HepG2 (cell line): ENCODE data around the gene AGT. TPM values are rescaled to one million over a fixed set of nuclear protein-coding genes. Genes with fewer than 3 reads are reported as not detected.

Experiments used
- ATAC-seq: fragments of 200-7000 bp; cut with Tn5 transposase; 3 replicates; pipeline ENCODE4 v1.9.1; 2020; ENCODE audit warnings: mild to moderate bottlenecking, moderate library complexity
- BruUV-seq: library from RNA; stranded (reverse); fragments of 400-500 nt; replicated peaks from 2 replicates; lab custom pipeline; 2021; lab: Mats Ljungman, UMichigan
- CTCF ChIA-PET: fragments of 300-600 bp; formaldehyde crosslinking; extraction: SDS; loops from one replicate; lab custom pipeline; 2021; ENCODE audit warnings: low total read pairs, inconsistent platforms, low intra/inter-chr PET ratio; lab: Yijun Ruan, JAX
- POLR2A ChIA-PET: fragments of 350-600 bp; sonication (Branson Sonifier 250); formaldehyde crosslinking; loops from one replicate; lab custom pipeline; 2020; ENCODE audit warnings: antibody characterized with exemption, inconsistent platforms; lab: Yijun Ruan, JAX
- DNase-seq: peaks from one replicate; pipeline ENCODE4 v3.0.0-alpha.2; 2015; ENCODE audit warnings: low spot score
- FAIRE-seq: peaks from 3 replicates; lab custom pipeline; 2011; peaks lifted over from hg19 to GRCh38; lab: Jason Lieb, UNC
- H2AFZ ChIP-seq: one replicate; pipeline ENCODE4 v1.6.1; 2011; ENCODE audit warnings: low read length, inconsistent platforms
- H3K27ac ChIP-seq: fragments of 300-600 bp; 3 replicates; pipeline ENCODE4 v1.8.0; 2011; ENCODE audit warnings: mixed run types, mild to moderate bottlenecking, mixed read lengths, low read length, inconsistent platforms; ENCODE audit not compliant: insufficient read depth; ENCODE audit errors: extremely low read length
- H3K27me3 ChIP-seq, 2 experiments: fragments of 200-600 bp in 1 of 2; 2 replicates in 1 of 2; 3 replicates in 1 of 2; pipeline versions ENCODE4 v1.6.0 to v1.8.0; 2011; ENCODE audit warnings: low read length in 2 of 2, mild to moderate bottlenecking in 2 of 2, moderate library complexity in 2 of 2, inconsistent platforms in 1 of 2; ENCODE audit not compliant: insufficient read depth in 2 of 2, control insufficient read depth in 1 of 2
- H3K36me3 ChIP-seq, 2 experiments: fragments of 200-600 bp in 1 of 2; replicated peaks in 1 of 2; 2 replicates in 1 of 2; 3 replicates in 1 of 2; pipeline versions ENCODE4 v1.5.1 to v1.8.0; 2011; ENCODE audit warnings: low read length in 2 of 2, inconsistent platforms in 1 of 2; ENCODE audit not compliant: insufficient read depth in 2 of 2, control insufficient read depth in 1 of 2
- H3K4me1 ChIP-seq: 2 replicates; pipeline ENCODE4 v1.5.1; 2012; ENCODE audit warnings: low read length, inconsistent platforms; ENCODE audit not compliant: insufficient read depth
- H3K4me2 ChIP-seq: 2 replicates; pipeline ENCODE4 v1.6.0; 2011; ENCODE audit warnings: low read depth, low read length, inconsistent platforms
- H3K4me3 ChIP-seq, 3 experiments: fragments of 200-600 bp in 1 of 3; sonication (generic), shearing (Covaris generic) in 1 of 3; replicated peaks in 1 of 3; 2 replicates each; pipeline ENCODE4 v1.5.1; 2011 to 2016; ENCODE audit warnings: low read length in 3 of 3, inconsistent platforms in 2 of 3, low read depth in 2 of 3, mild to moderate bottlenecking in 2 of 3, control low read depth in 1 of 3, mixed read lengths in 1 of 3; ENCODE audit not compliant: insufficient read depth in 1 of 3
- H3K79me2 ChIP-seq: one replicate; pipeline ENCODE4 v1.6.1; 2011; ENCODE audit warnings: low read length, inconsistent platforms; ENCODE audit not compliant: insufficient read depth
- H3K9ac ChIP-seq: 2 replicates; pipeline ENCODE4 v1.6.0; 2011; ENCODE audit warnings: mild to moderate bottlenecking, low read depth, low read length, inconsistent platforms; ENCODE audit not compliant: insufficient read depth
- H3K9me3 ChIP-seq: 2 replicates; pipeline ENCODE4 v1.5.1; 2012; ENCODE audit warnings: mild to moderate bottlenecking, low read length
- H4K20me1 ChIP-seq: 2 replicates; pipeline ENCODE4 v1.6.0; 2011; ENCODE audit warnings: inconsistent platforms, mild to moderate bottlenecking, low read length, moderate library complexity; ENCODE audit not compliant: insufficient read depth
- FOXA1 ChIP-seq, 2 experiments: fragments of 450-650 bp in 1 of 2; sonication (generic) in 1 of 2; formaldehyde crosslinking in 1 of 2; IDR thresholded peaks; 2 replicates each; pipeline versions ENCODE4 v1.4.0 to v1.6.1; 2016 to 2020; ENCODE audit warnings: missing genetic modification reagents in 1 of 2
- FOXK1 ChIP-seq: sonication (generic); formaldehyde crosslinking; IDR thresholded peaks from 2 replicates; pipeline ENCODE4 v1.4.0; 2020; ENCODE audit warnings: low read depth, missing genetic modification reagents, borderline replicate concordance
- FOXO1 ChIP-seq: sonication (generic); formaldehyde crosslinking; IDR thresholded peaks from 2 replicates; pipeline ENCODE4 v1.4.0; 2020; ENCODE audit warnings: missing genetic modification reagents
- KLF6 ChIP-seq: IDR thresholded peaks from 2 replicates; pipeline ENCODE4 v1.8.0; 2016; ENCODE audit warnings: missing biosample characterization, missing genetic modification reagents
- MLLT10 ChIP-seq: sonication (generic); formaldehyde crosslinking; IDR thresholded peaks from 2 replicates; pipeline ENCODE4 v1.4.0; 2020; ENCODE audit warnings: missing genetic modification reagents
- NR2C2 ChIP-seq: sonication (generic); formaldehyde crosslinking; IDR thresholded peaks from 2 replicates; pipeline ENCODE4 v1.4.0; 2020; ENCODE audit warnings: missing genetic modification reagents, mild to moderate bottlenecking, moderate library complexity, borderline replicate concordance
- PHF21A ChIP-seq: sonication (generic); formaldehyde crosslinking; IDR thresholded peaks from 2 replicates; pipeline ENCODE4 v1.5.0; 2020; ENCODE audit warnings: mild to moderate bottlenecking, missing genetic modification reagents
- SMAD3 ChIP-seq: sonication (generic); formaldehyde crosslinking; IDR thresholded peaks from 2 replicates; pipeline ENCODE4 v1.4.0; 2020; ENCODE audit warnings: missing genetic modification reagents
- ZBTB1 ChIP-seq: sonication (generic); formaldehyde crosslinking; IDR thresholded peaks from 2 replicates; pipeline ENCODE4 v1.4.0; 2020; ENCODE audit warnings: missing genetic modification reagents, borderline replicate concordance
- ZC3H13 ChIP-seq: sonication (generic); formaldehyde crosslinking; IDR thresholded peaks from 2 replicates; pipeline ENCODE4 v1.8.1; 2023; ENCODE audit warnings: mild to moderate bottlenecking, missing genetic modification reagents, moderate library complexity
- ZNF430 ChIP-seq: sonication (generic); formaldehyde crosslinking; IDR thresholded peaks from 2 replicates; pipeline ENCODE4 v1.9.0; 2021; ENCODE audit warnings: mild to moderate bottlenecking, missing genetic modification reagents
- ZNF543 ChIP-seq: sonication (generic); formaldehyde crosslinking; IDR thresholded peaks from 2 replicates; pipeline ENCODE4 v1.4.0; 2020; ENCODE audit warnings: mild to moderate bottlenecking, missing genetic modification reagents
- ZNF879 ChIP-seq: sonication (generic); formaldehyde crosslinking; IDR thresholded peaks from 2 replicates; pipeline ENCODE4 v1.8.1; 2023; ENCODE audit warnings: missing genetic modification reagents
- WGBS: methylation state at CpG from one replicate; pipeline ENCODE4 v1.1.6; 2017; ENCODE audit warnings: low lambda C conversion rate; 5-methylcytosine and 5-hydroxymethylcytosine counted together
- in situ Hi-C: cut with HindIII; loops from 2 replicates; pipeline ENCODE4 v1.10.0; 2017; ENCODE audit warnings: low pct_unique_long_range_greater_than_20kb; ENCODE audit not compliant: extremely low pct_ligation_motif_present
- intact Hi-C: fragments of 100-400 bp; cut with micrococcal nuclease; formaldehyde crosslinking; loops from one replicate; pipeline ENCODE4 v1.10.0; 2022; ENCODE audit not compliant: unreplicated experiment
- polyA plus RNA-seq, 8 experiments: library from polyadenylated mRNA; depleted of rRNA in 3 of 8; stranded (reverse) in 7 of 8; unstranded in 1 of 8; fragments of >200 nt; fragmentation: Illumina TruSeq in 4 of 8; extraction: Trizol in 4 of 8; gene quantifications; 2 replicates each; pipeline versions ENCODE4 v1.2.1 to v1.2.3, GENCODE V29; 2011 to 2016; ENCODE audit warnings: low read depth in 4 of 8, missing spikeins in 1 of 8, mixed read lengths in 1 of 8; ENCODE audit not compliant: insufficient read depth in 1 of 8
- total RNA-seq, 5 experiments: library from RNA; depleted of rRNA; stranded (reverse); fragments of >200 nt; fragmentation: Illumina TruSeq; extraction: Trizol; gene quantifications; 2 replicates each; pipeline ENCODE4 v1.2.3, GENCODE V29; 2016; ENCODE audit warnings: low read depth in 1 of 5
- TF ChIP-seq, protein P1 (sequence below): sonication (generic); formaldehyde crosslinking; IDR thresholded peaks from 2 replicates; pipeline ENCODE4 v1.5.1; 2020; ENCODE audit warnings: missing genetic modification reagents, mild to moderate bottlenecking, borderline replicate concordance
- TF ChIP-seq, protein P2 (sequence below), 2 experiments: sonication (generic) in 1 of 2; formaldehyde crosslinking in 1 of 2; IDR thresholded peaks; 2 replicates each; pipeline versions ENCODE4 v1.4.0 to v1.6.1; 2018 to 2020; ENCODE audit warnings: missing genetic modification reagents in 2 of 2, borderline replicate concordance in 1 of 2, low read depth in 1 of 2, mild to moderate bottlenecking in 1 of 2, missing biosample characterization in 1 of 2
- TF ChIP-seq, protein P3 (sequence below): sonication (generic); formaldehyde crosslinking; IDR thresholded peaks from 2 replicates; pipeline ENCODE4 v1.5.0; 2020; ENCODE audit warnings: mild to moderate bottlenecking, missing genetic modification reagents, borderline replicate concordance

The AGT gene
- total and polyA plus RNA-seq, 2 of the 13 experiments (the other 11 are each of a cell fraction or from before 2014, with no cell fraction given): 892 to 2,071 TPM

DNA sequence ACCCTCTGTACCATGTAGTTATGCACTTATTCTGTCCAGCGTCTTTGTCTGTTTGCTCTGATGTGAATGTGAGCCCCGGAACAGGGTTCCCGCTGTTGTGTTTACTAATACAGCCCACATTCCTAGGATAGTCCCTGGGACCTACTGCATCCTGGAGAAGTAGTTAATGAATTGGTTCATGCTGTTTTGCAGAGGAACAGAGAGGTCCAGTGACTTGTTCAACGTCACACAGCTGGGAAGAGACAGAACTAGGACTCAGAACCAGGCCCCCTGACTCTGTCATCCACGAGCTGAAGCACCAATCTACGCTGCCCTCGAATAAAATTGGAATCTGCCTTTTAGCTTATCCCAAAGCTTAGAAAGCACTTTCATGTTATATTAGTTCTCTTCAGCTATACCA, 784 bp downstream of the AGT start:
- Histone ChIP-seq H3K9ac (peak overlapping the region; percentile 91), H3K27ac (peak overlapping the region; percentile 93), H3K4me2 (peak overlapping the region; percentile 97), H3K36me3 (peaks cover 7 to 22% of the 10 kb centered on the region in 2 experiments), H3K27me3 (peaks cover 0 to 2% of the 10 kb centered on the region in 2 experiments; a peak in 1 of 5 replicates), H4K20me1 (peaks cover 52% of the 10 kb centered on the region), H2AFZ (no peak overlapping the region), H3K4me1 (peaks cover 64% of the 10 kb centered on the region), H3K79me2 (peaks cover 60% of the 10 kb centered on the region), H3K4me3 (peak overlapping the region; percentile 83 to 92 (median 90)), H3K9me3 (no peaks in the 10 kb centered on the region)
- BruUV-seq: no TSS peak
- CTCF ChIA-PET: no interaction called here
- intact Hi-C loops (loop anchor here (5.0 to 10.0 kb wide), 2 partner anchors 39 to 262 kb away; partner anchors contain the start of genes ARV1 and TTC13), in situ Hi-C loops (no loop called here)
- FAIRE-seq (no peak), ATAC-seq (no peak), DNase-seq (no peak)
- WGBS: 0% methylated on average over 5 of the region's 7 CpGs
- POLR2A ChIA-PET: interaction anchor here (1.3 to 7.9 kb wide), 12 partner anchors 10 to 72 kb away, joined by 3 to 110 read pairs (median 16); partner anchors contain the start of genes CAPN9 and COG2
- TF ChIP-seq FOXK1 (CRISPR knock-in tag) (no peak), ZC3H13 (0 out of 2 replicates have a peak, but pooled peaks have one; percentile 11), PHF21A (CRISPR knock-in tag) (no peak), NR2C2 (CRISPR knock-in tag) (no peak), ZNF543 (0 out of 2 replicates have a peak, but pooled peaks have one; percentile 6), MLLT10 (CRISPR knock-in tag) (no peak), FOXO1 (no peak), SMAD3 (CRISPR knock-in tag) (no peak), ZNF430 (CRISPR knock-in tag) (no peak), FOXA1 (IDR thresholded peaks at IDR 0.05) (no peak), FOXA1 (CRISPR knock-in tag; IDR thresholded peaks at IDR 0.05) (no peak), ZNF879 (CRISPR knock-in tag) (no peak), KLF6 (CRISPR knock-in tag) (no peak), ZBTB1 (no peak)
- TF ChIP-seq, protein P1, sequence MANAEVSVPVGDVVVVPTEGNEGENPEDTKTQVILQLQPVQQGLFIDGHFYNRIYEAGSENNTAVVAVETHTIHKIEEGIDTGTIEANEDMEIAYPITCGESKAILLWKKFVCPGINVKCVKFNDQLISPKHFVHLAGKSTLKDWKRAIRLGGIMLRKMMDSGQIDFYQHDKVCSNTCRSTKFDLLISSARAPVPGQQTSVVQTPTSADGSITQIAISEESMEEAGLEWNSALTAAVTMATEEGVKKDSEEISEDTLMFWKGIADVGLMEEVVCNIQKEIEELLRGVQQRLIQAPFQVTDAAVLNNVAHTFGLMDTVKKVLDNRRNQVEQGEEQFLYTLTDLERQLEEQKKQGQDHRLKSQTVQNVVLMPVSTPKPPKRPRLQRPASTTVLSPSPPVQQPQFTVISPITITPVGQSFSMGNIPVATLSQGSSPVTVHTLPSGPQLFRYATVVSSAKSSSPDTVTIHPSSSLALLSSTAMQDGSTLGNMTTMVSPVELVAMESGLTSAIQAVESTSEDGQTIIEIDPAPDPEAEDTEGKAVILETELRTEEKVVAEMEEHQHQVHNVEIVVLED (CRISPR knock-in tag): no peak
- TF ChIP-seq, protein P2, sequence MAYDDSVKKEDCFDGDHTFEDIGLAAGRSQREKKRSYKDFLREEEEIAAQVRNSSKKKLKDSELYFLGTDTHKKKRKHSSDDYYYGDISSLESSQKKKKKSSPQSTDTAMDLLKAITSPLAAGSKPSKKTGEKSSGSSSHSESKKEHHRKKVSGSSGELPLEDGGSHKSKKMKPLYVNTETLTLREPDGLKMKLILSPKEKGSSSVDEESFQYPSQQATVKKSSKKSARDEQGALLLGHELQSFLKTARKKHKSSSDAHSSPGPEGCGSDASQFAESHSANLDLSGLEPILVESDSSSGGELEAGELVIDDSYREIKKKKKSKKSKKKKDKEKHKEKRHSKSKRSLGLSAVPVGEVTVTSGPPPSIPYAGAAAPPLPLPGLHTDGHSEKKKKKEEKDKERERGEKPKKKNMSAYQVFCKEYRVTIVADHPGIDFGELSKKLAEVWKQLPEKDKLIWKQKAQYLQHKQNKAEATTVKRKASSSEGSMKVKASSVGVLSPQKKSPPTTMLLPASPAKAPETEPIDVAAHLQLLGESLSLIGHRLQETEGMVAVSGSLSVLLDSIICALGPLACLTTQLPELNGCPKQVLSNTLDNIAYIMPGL (CRISPR knock-in tag; IDR thresholded peaks at IDR 0.05; ENCODE audit: borderline replicate concordance in 1 of 2, low read depth in 1 of 2): 0 out of 4 replicates have a peak, but pooled peaks of 1 of the 2 experiments have one; percentile 14
- TF ChIP-seq, protein P3, sequence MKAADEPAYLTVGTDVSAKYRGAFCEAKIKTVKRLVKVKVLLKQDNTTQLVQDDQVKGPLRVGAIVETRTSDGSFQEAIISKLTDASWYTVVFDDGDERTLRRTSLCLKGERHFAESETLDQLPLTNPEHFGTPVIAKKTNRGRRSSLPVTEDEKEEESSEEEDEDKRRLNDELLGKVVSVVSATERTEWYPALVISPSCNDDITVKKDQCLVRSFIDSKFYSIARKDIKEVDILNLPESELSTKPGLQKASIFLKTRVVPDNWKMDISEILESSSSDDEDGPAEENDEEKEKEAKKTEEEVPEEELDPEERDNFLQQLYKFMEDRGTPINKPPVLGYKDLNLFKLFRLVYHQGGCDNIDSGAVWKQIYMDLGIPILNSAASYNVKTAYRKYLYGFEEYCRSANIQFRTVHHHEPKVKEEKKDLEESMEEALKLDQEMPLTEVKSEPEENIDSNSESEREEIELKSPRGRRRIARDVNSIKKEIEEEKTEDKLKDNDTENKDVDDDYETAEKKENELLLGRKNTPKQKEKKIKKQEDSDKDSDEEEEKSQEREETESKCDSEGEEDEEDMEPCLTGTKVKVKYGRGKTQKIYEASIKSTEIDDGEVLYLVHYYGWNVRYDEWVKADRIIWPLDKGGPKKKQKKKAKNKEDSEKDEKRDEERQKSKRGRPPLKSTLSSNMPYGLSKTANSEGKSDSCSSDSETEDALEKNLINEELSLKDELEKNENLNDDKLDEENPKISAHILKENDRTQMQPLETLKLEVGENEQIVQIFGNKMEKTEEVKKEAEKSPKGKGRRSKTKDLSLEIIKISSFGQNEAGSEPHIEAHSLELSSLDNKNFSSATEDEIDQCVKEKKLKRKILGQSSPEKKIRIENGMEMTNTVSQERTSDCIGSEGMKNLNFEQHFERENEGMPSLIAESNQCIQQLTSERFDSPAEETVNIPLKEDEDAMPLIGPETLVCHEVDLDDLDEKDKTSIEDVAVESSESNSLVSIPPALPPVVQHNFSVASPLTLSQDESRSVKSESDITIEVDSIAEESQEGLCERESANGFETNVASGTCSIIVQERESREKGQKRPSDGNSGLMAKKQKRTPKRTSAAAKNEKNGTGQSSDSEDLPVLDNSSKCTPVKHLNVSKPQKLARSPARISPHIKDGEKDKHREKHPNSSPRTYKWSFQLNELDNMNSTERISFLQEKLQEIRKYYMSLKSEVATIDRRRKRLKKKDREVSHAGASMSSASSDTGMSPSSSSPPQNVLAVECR: no peak
